Uterus (tissue), 2 donors: ENCODE results near the gene EVI2B.

Experiments used
- POLR2A ChIP-seq, 2 donors: fragments of 450-650 bp; IDR thresholded peaks; one replicate each; pipeline ENCODE4 v1.6.1; 2016; ENCODE audit warnings: antibody characterized with exemption in 2 of 2, mild to moderate bottlenecking in 1 of 2, moderate library complexity in 1 of 2
- TF ChIP-seq, protein P1 (sequence below), 4 experiments: fragments of 200-600 bp in 2 of 4; fragments of 450-650 bp in 2 of 4; sonication (generic) in 2 of 4; IDR thresholded peaks; one replicate each; pipeline ENCODE4 v1.5.1; 2016 to 2019; ENCODE audit warnings: antibody characterized with exemption in 4 of 4, mild to moderate bottlenecking in 2 of 4, moderate library complexity in 1 of 4

DNA sequence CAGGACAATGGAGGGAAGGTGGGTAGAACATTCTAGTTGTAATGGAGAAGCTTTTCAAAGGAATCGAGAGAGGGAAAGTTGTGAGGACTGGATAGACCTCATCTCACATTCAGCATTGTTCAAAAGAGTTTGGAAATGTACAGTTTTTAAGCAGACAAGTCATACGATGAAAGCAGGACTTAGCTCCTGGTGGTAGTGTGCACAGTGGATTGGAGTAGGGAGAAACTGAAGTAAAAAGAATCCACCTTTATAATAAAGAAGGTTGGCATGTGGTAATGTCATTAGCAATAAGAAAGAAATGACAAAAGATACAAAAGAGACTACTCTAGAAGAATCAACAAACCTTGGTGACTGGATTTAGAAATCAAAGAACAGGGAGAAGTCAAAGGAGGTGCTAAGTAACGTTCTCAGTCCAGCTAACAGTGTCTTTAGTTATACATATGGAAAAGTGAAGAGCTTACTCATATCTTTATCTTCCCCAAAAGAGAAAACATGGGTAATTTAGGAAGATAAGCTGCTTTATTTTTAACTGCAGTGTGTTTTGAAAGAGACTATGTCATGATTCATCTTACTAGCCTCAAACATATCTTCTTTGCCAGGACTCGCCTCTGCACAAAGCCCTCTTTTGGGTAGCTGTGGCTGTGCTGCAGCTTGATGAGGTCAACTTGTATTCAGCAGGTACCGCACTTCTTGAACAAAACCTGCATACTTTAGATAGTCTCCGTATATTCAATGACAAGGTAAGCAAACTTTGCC lies 26.2 kb upstream of the EVI2B start:
- no peak for TF ChIP-seq POLR2A (IDR thresholded peaks at IDR 0.05)
- TF ChIP-seq, protein P1, sequence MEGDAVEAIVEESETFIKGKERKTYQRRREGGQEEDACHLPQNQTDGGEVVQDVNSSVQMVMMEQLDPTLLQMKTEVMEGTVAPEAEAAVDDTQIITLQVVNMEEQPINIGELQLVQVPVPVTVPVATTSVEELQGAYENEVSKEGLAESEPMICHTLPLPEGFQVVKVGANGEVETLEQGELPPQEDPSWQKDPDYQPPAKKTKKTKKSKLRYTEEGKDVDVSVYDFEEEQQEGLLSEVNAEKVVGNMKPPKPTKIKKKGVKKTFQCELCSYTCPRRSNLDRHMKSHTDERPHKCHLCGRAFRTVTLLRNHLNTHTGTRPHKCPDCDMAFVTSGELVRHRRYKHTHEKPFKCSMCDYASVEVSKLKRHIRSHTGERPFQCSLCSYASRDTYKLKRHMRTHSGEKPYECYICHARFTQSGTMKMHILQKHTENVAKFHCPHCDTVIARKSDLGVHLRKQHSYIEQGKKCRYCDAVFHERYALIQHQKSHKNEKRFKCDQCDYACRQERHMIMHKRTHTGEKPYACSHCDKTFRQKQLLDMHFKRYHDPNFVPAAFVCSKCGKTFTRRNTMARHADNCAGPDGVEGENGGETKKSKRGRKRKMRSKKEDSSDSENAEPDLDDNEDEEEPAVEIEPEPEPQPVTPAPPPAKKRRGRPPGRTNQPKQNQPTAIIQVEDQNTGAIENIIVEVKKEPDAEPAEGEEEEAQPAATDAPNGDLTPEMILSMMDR (IDR thresholded peaks at IDR 0.05), result no peak
